Hepatocyte (in vitro differentiated cells): ENCODE results near the gene PLEKHJ1. TPM values are rescaled to one million over a fixed set of nuclear protein-coding genes. Genes with fewer than 3 reads are reported as not detected.

Source experiments
- DNase-seq: peaks from one replicate; pipeline ENCODE4 v3.0.0-alpha.2; 2016; ENCODE audit warnings: low spot score
- H2AFZ ChIP-seq: fragments of 200-600 bp; sonication (generic); 2 replicates; pipeline ENCODE4 v1.6.0; 2016; ENCODE audit warnings: antibody characterized with exemption, mild to moderate bottlenecking
- H3K27ac ChIP-seq: fragments of 200-600 bp; sonication (generic); 2 replicates; pipeline ENCODE4 v1.5.1; 2016; ENCODE audit warnings: mild to moderate bottlenecking
- H3K27me3 ChIP-seq: fragments of 200-600 bp; sonication (generic); 2 replicates; pipeline ENCODE4 v1.6.1; 2016
- H3K36me3 ChIP-seq: fragments of 200-600 bp; sonication (generic); replicated peaks from 2 replicates; pipeline ENCODE4 v1.5.1; 2016; ENCODE audit warnings: low read depth; ENCODE audit not compliant: insufficient read depth
- H3K4me1 ChIP-seq: fragments of 200-600 bp; sonication (generic); 2 replicates; pipeline ENCODE4 v1.5.1; 2016; ENCODE audit warnings: mild to moderate bottlenecking, moderate library complexity; ENCODE audit not compliant: insufficient read depth
- H3K4me2 ChIP-seq: fragments of 200-600 bp; sonication (generic); 2 replicates; pipeline ENCODE4 v1.6.0; 2016
- H3K4me3 ChIP-seq: fragments of 200-600 bp; sonication (generic); 2 replicates; pipeline ENCODE4 v1.5.1; 2016; ENCODE audit warnings: mild to moderate bottlenecking
- H3K79me2 ChIP-seq: fragments of 200-600 bp; sonication (generic); 2 replicates; pipeline ENCODE4 v1.6.0; 2017; ENCODE audit warnings: mild to moderate bottlenecking
- H3K9me2 ChIP-seq: fragments of 200-600 bp; sonication (generic); replicated peaks from 2 replicates; pipeline ENCODE4 v1.6.0; 2017; ENCODE audit warnings: mild to moderate bottlenecking; ENCODE audit not compliant: insufficient read depth
- H3K9me3 ChIP-seq: fragments of 200-600 bp; sonication (generic); 2 replicates; pipeline ENCODE4 v1.5.1; 2016; ENCODE audit warnings: low read depth, mild to moderate bottlenecking
- H4K20me1 ChIP-seq: fragments of 200-600 bp; sonication (generic); 2 replicates; pipeline ENCODE4 v1.6.0; 2016; ENCODE audit warnings: mild to moderate bottlenecking; ENCODE audit not compliant: insufficient read depth, poor library complexity, severe bottlenecking
- EZH2 ChIP-seq: fragments of 200-600 bp; sonication (generic); IDR thresholded peaks from 2 replicates; pipeline ENCODE4 v1.6.1; 2016; ENCODE audit warnings: antibody characterized with exemption, mild to moderate bottlenecking, borderline replicate concordance
- EZH2phosphoT487 ChIP-seq: fragments of 200-600 bp; sonication (generic); IDR thresholded peaks from one replicate; pipeline ENCODE4 v1.6.1; 2018; ENCODE audit warnings: antibody characterized with exemption, mild to moderate bottlenecking, low read depth, moderate library complexity; ENCODE audit not compliant: unreplicated experiment, severe bottlenecking
- WGBS: methylation state at CpG from one replicate; pipeline ENCODE4 v1.1.6; 2016; ENCODE audit warnings: low lambda C conversion rate; ENCODE audit errors: missing lambda C conversion rate; 5-methylcytosine and 5-hydroxymethylcytosine counted together
- polyA plus RNA-seq: library from polyadenylated mRNA; unstranded; fragments of >200 nt; fragmentation: Nextera tagmentation; extraction: Ambion mirVana; gene quantifications from 2 replicates; pipeline ENCODE4 v1.2.1, GENCODE V29; 2016
- total RNA-seq: library from RNA; depleted of rRNA; stranded (reverse); fragments of >200 nt; gene quantifications from 2 replicates; pipeline ENCODE4 v1.2.3, GENCODE V29; 2014
- TF ChIP-seq, protein P1 (sequence below): fragments of 200-600 bp; sonication (generic); IDR thresholded peaks from 2 replicates; pipeline ENCODE4 v1.5.1; 2016; ENCODE audit warnings: antibody characterized with exemption, mild to moderate bottlenecking; ENCODE audit not compliant: poor library complexity

The PLEKHJ1 gene
- total and polyA plus RNA-seq, 2 experiments from 2014 or later, result 165 to 190 TPM

DNA sequence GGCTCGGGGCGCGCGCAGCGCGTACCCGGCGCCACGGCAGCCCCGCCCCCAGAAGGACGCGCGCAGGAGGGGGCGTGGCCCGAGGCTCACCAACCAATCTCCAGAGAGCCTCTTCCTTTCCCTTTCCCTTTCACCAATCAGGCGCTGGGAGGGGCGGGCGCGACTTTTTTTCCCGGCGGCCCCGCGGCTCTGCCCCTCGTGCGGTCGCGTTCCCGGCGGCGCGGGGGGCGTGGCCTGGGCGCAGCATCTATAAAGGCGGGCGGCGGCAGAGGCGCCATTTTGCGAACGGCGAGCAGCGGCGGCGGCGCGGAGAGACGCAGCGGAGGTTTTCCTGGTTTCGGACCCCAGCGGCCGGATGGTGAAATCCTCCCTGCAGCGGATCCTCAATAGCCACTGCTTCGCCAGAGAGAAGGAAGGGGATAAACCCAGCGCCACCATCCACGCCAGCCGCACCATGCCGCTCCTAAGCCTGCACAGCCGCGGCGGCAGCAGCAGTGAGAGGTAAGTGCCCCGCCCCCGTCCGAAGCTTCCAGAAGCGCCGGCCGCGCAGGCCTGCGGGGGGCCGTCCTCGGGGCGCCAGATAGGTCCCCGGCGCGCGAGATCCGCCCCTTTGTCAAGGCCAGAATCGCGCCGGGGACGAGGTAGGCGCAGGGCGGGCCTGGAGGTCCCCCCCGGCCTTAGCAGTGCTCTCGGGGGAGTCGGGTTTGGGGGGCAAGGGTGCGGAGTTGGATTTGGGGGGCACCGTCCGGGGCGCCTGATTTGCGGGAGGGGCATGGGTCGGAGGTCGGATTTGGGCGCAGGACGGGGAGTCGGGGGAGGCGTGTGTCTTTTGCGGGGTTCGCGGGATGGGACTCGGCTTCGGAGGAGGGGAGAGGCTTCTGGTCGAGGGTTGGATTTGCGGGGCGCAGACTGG is 33.4 kb upstream of the PLEKHJ1 start:
- Histone ChIP-seq H3K36me3 (no peaks in the 10 kb centered on the region), H3K4me2 (peak overlapping the region; percentile 99), H2AFZ (peak overlapping the region; percentile 79), H3K27me3 (no peaks in the 10 kb centered on the region), H3K4me3 (peak overlapping the region; percentile 96), H3K9me3 (no peaks in the 10 kb centered on the region), H3K27ac (peak overlapping the region; percentile 99), H3K79me2 (peaks cover 50% of the 10 kb centered on the region), H4K20me1 (peaks cover 50% of the 10 kb centered on the region), H3K4me1 (peaks cover 22% of the 10 kb centered on the region), H3K9me2 (no peaks in the 10 kb centered on the region)
- TF ChIP-seq, protein P1, sequence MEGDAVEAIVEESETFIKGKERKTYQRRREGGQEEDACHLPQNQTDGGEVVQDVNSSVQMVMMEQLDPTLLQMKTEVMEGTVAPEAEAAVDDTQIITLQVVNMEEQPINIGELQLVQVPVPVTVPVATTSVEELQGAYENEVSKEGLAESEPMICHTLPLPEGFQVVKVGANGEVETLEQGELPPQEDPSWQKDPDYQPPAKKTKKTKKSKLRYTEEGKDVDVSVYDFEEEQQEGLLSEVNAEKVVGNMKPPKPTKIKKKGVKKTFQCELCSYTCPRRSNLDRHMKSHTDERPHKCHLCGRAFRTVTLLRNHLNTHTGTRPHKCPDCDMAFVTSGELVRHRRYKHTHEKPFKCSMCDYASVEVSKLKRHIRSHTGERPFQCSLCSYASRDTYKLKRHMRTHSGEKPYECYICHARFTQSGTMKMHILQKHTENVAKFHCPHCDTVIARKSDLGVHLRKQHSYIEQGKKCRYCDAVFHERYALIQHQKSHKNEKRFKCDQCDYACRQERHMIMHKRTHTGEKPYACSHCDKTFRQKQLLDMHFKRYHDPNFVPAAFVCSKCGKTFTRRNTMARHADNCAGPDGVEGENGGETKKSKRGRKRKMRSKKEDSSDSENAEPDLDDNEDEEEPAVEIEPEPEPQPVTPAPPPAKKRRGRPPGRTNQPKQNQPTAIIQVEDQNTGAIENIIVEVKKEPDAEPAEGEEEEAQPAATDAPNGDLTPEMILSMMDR, result peak; percentile 3
- no peak for TF ChIP-seq EZH2phosphoT487
- DNase-seq, result peak; percentile 98
- WGBS, result 1% methylated on average over 71 of the region's 103 CpGs

DNA sequence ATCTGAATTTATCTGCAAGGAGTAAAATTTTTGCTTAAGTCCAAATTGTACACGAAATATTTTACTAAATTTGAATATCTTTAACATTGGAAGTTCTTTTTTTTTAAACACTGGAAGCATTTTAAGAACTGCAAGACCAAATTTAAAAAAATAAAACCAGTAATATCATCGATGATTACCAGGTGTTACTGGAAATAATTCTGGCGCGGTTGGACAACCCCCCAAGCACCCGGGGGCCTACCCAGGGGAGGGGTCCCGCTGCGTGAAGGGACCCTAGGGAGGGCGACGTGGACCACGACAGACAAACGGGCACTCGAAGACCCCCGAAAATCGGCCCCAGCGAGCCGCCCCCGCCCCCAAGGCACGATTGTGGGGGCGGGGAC is 32.7 kb upstream of the PLEKHJ1 start:
- peak overlapping the region; percentile 44 for H3K4me3 ChIP-seq
- no peaks in the 10 kb centered on the region for H3K9me3 ChIP-seq
- peaks cover 43% of the 10 kb centered on the region for H4K20me1 ChIP-seq
- no peaks in the 10 kb centered on the region for H3K9me2 ChIP-seq
- peak overlapping the region; percentile 74 for H3K4me2 ChIP-seq
- no peaks in the 10 kb centered on the region for H3K36me3 ChIP-seq
- TF ChIP-seq, protein P1, result no peak
- no peak for TF ChIP-seq EZH2
- no peak for TF ChIP-seq EZH2phosphoT487
- DNase-seq, result no peak
- H2AFZ ChIP-seq, result peak overlapping the region; percentile 79
- H3K27me3 ChIP-seq, result no peaks in the 10 kb centered on the region
- peak overlapping the region; percentile 58 for H3K27ac ChIP-seq
- H3K4me1 ChIP-seq, result peaks cover 22% of the 10 kb centered on the region
- H3K79me2 ChIP-seq, result peaks cover 44% of the 10 kb centered on the region
- WGBS, result 3% methylated on average over 14 of the region's 19 CpGs

DNA sequence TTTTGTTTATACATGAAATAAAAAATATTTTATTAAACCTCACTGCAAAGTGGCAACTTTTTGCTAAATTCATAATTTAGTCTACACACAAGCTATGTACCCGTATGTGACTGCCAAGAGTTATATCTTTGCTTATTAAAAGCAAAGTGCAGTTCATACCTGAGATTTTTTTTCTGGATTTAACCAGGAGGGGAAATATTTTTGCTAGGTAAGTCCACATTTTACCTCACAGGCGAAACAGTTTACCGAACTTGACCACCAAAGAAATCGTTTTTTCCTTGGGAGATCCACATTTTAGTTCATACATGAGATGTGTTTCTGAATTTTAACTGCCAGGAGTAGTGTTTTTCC is 32.3 kb upstream of the PLEKHJ1 start:
- H3K4me3 ChIP-seq, result peak overlapping the region; percentile 44
- H3K36me3 ChIP-seq, result no peaks in the 10 kb centered on the region
- H3K4me1 ChIP-seq, result peaks cover 20% of the 10 kb centered on the region
- peaks cover 41% of the 10 kb centered on the region for H4K20me1 ChIP-seq
- peaks cover 41% of the 10 kb centered on the region for H3K79me2 ChIP-seq
- peak overlapping the region; percentile 74 for H3K4me2 ChIP-seq
- DNase-seq, result no peak
- no peaks in the 10 kb centered on the region for H3K9me2 ChIP-seq
- H3K27me3 ChIP-seq, result no peaks in the 10 kb centered on the region
- peak overlapping the region; percentile 58 for H3K27ac ChIP-seq
- whole genome bisulfite sequencing, result 73% methylated on average over 4 of the region's 4 CpGs
- TF ChIP-seq, protein P1, result no peak
- TF ChIP-seq EZH2phosphoT487, result no peak
- no peak for TF ChIP-seq EZH2
- peak overlapping the region; percentile 79 for H2AFZ ChIP-seq
- H3K9me3 ChIP-seq, result no peaks in the 10 kb centered on the region
